Body of pancreas (tissue), 4 donors: ENCODE measurements around the gene TADA1. TPM values are rescaled to one million over a fixed set of nuclear protein-coding genes. Genes with fewer than 3 reads are reported as not detected.
A peak's percentile ranks its signal among the peaks of the same experiment; 100 is the strongest.
"Not testable (repeated sequence)": the region's sequence is repeated elsewhere in the genome, so short reads cannot be mapped to it uniquely, and the experiment has no call there.

Experiments
- ATAC-seq: fragments of 150-250 bp; one replicate; pipeline ENCODE4 v1.9.1; 2016
- DNase-seq, 4 donors: peaks; one replicate each; pipeline ENCODE4 v3.0.0-alpha.2; 2019
- H3K27ac ChIP-seq, 4 donors: fragments of 200-600 bp; sonication (generic); 1 replicate in 3 of 4; 2 replicates in 1 of 4; pipeline versions ENCODE4 v1.5.1 to v1.6.1; 2016 to 2019; ENCODE audit warnings: mild to moderate bottlenecking in 1 of 4, mixed read lengths in 1 of 4, moderate library complexity in 1 of 4
- H3K27me3 ChIP-seq, 2 donors: fragments of 200-600 bp; sonication (generic); one replicate each; pipeline ENCODE4 v1.6.0; 2016; ENCODE audit warnings: mild to moderate bottlenecking in 1 of 2
- H3K36me3 ChIP-seq, 2 donors: fragments of 200-600 bp; sonication (generic); replicated peaks in 1 of 2; 2 replicates each; pipeline ENCODE4 v1.5.1; 2016; ENCODE audit warnings: low read depth in 2 of 2; ENCODE audit not compliant: insufficient read depth in 1 of 2
- H3K4me1 ChIP-seq: fragments of 200-600 bp; sonication (generic); one replicate; pipeline ENCODE4 v1.6.0; 2016
- H3K4me3 ChIP-seq, 2 donors: fragments of 200-600 bp; sonication (generic); 1 replicate in 1 of 2; 2 replicates in 1 of 2; pipeline ENCODE4 v1.5.1; 2016 to 2019
- H3K9me3 ChIP-seq, 3 donors: fragments of 200-600 bp; sonication (generic); 1 replicate in 2 of 3; 2 replicates in 1 of 3; pipeline ENCODE4 v1.5.1; 2016
- CTCF ChIP-seq, 7 experiments: fragments of 450-650 bp in 4 of 7; fragments of 200-600 bp in 3 of 7; sonication (generic) in 3 of 7; IDR thresholded peaks; one replicate each; pipeline ENCODE4 v1.5.1; 2016 to 2019; ENCODE audit warnings: antibody characterized with exemption in 7 of 7
- POLR2A ChIP-seq, 3 donors: fragments of 450-650 bp; IDR thresholded peaks; one replicate each; pipeline ENCODE4 v1.6.1; 2016; ENCODE audit warnings: antibody characterized with exemption in 3 of 3, mild to moderate bottlenecking in 2 of 3
- WGBS, 2 donors: methylation state at CpG; one replicate each; pipeline ENCODE4 v1.1.5; 2017; 5-methylcytosine and 5-hydroxymethylcytosine counted together
- intact Hi-C: fragments of 100-400 bp; cut with DNase I; formaldehyde crosslinking; loops from one replicate; pipeline ENCODE4 v1.15.1; 2023
- total RNA-seq, 2 donors: library from RNA; depleted of rRNA; stranded (reverse); fragments of >200 nt; gene quantifications; one replicate each; pipeline ENCODE4 v1.1.0, GENCODE V29; 2016

The TADA1 gene
- total RNA-seq, 2 donors from 2014 or later: 0.99 to 4.9 TPM

- Histone ChIP-seq H3K4me3 (peak within 1 kb of the TSS; percentile 42 to 46), H3K27me3 (no peaks in the 10 kb centered on the region), H3K27ac (peak within 1 kb of the TSS; percentile 70 to 92 (median 81)), H3K4me1 (peaks cover 53% of the 10 kb centered on the region), H3K36me3 (peaks cover 0 to 2% of the 10 kb centered on the region in 2 donors), H3K9me3 (no peaks in the 10 kb centered on the region)
- ATAC-seq (peak; percentile 95), DNase-seq (peak; percentile 91 to 94 (median 94))
- 1 to 2% methylated on average over 24 to 63 of the region's 63 CpGs for WGBS, 2 donors
- TF ChIP-seq POLR2A (IDR thresholded peaks at IDR 0.05): peak; percentile 82 to 87 (median 82)
- TF ChIP-seq CTCF (IDR thresholded peaks at IDR 0.05): peak in 3 of 7 experiments; percentile 5 to 17 (median 5)
- intact Hi-C loops: no loop called here
These were observed 37.1 kb downstream of the TADA1 start, which contains the start of gene POGK for GRCh38 chr1:166838766-166839599. Gene POGK, plus strand, starts transcription at chr1:166839475. Its CDS starts 1,482 bp downstream, at chr1:166840957.

GRCh38 chr1:166836733-166837132 lies 39.3 kb downstream of the TADA1 start:
- WGBS, 2 donors: 95 to 99% methylated on average over 4 of the region's 4 CpGs
- Histone ChIP-seq H3K9me3 (no peaks in the 10 kb centered on the region), H3K4me1 (peaks cover 31% of the 10 kb centered on the region), H3K4me3 (no peak overlapping the region), H3K36me3 (no peaks in the 10 kb centered on the region), H3K27me3 (no peaks in the 10 kb centered on the region), H3K27ac (no peak overlapping the region)
- TF ChIP-seq POLR2A (IDR thresholded peaks at IDR 0.05) (no peak), CTCF (IDR thresholded peaks at IDR 0.05) (no peak)
- no peak for ATAC-seq
- intact Hi-C loops: no loop called here
- no peak for DNase-seq

- DNase-seq, H3K4me1 ChIP-seq, H3K9me3 ChIP-seq, H3K27me3 ChIP-seq, H3K36me3 ChIP-seq, intact Hi-C loops, H3K27ac ChIP-seq, ATAC-seq, H3K4me3 ChIP-seq: not testable (repeated sequence)
- 43 to 47% methylated on average over 1 of the region's 1 CpG for WGBS, 2 donors
These were observed 46.3 kb downstream of the TADA1 start for GRCh38 chr1:166829762-166830161.

- DNase-seq (no peak), ATAC-seq (no peak)
- H3K4me1 ChIP-seq: no peaks in the 10 kb centered on the region
- intact Hi-C loops: no loop called here
- H3K36me3 ChIP-seq: no peaks in the 10 kb centered on the region
- no peaks in the 10 kb centered on the region for H3K9me3 ChIP-seq
- H3K27me3 ChIP-seq: no peaks in the 10 kb centered on the region
- TF ChIP-seq POLR2A (IDR thresholded peaks at IDR 0.05) (no peak), CTCF (IDR thresholded peaks at IDR 0.05) (no peak)
- H3K4me3 ChIP-seq: no peak overlapping the region
- no peak overlapping the region for H3K27ac ChIP-seq
These were observed 48.6 kb downstream of the TADA1 start for GRCh38 chr1:166827426-166827825.

GRCh38 chr1:166822385-166822784 lies 53.7 kb downstream of the TADA1 start:
- TF ChIP-seq POLR2A (IDR thresholded peaks at IDR 0.05) (no peak), CTCF (IDR thresholded peaks at IDR 0.05) (no peak)
- Histone ChIP-seq H3K27ac (no peak overlapping the region), H3K9me3 (no peaks in the 10 kb centered on the region), H3K4me1 (no peaks in the 10 kb centered on the region), H3K27me3 (no peaks in the 10 kb centered on the region), H3K36me3 (no peaks in the 10 kb centered on the region), H3K4me3 (no peak overlapping the region)
- intact Hi-C loops: no loop called here
- WGBS, 2 donors: 68 to 69% methylated on average over 7 of the region's 7 CpGs
- DNase-seq (no peak), ATAC-seq (no peak)
